ENCODE data around the gene PTRH1.

Gene PTRH1

DNA sequence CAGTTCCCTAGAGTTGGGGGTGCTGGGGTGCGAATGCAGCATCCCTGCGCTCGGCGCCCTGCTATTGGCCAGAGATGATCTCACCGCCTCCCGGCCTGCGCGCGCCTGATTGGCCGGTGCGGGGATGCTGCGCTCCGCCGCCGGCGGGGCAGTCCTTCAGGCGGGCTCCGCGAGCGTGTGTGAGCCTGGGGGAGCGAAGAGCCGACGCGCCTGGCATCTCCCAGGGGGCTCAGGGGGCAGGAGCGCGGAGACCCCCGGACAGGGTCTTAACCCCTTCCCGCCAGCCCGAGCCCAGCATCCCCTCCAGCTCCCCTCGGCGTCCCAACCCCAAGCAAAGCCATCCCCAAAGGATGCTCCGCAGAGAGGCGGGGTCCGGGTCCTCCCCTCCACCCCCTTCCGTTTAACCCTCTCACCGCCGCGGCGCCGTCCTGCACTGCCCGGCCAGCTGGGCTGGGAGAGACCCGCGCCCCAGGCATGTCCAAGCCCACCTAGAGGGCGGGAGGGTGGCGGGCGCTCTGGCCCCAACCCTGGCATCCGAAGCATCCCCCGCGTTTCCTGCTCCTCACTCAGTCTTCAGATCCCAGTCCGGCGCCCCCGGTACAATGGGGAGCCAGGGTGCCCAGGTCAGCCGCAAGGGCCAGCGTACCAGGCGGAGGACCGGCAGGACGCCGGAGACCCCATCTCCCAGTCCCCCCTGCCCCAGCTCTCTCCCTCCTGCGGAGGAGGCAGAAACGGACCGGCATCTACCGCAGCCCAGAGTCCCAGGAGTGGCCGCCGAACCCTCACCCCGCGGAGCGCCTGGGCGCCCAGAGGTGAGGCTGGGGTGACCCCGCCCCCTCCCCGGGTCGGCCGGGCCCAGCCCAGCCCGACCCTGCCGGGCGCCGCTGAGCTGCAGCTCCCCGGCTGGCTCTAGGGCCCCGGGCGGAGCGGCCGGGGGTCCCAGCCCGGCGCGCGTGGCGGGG is 38.9 kb upstream of the PTRH1 start:
- no peaks in the 10 kb centered on the region for H3K4me1 ChIP-seq (ENCODE audit: control insufficient read depth in 1 of 2, insufficient read depth in 2 of 2, low read length in 2 of 2)
- H3K36me3 ChIP-seq (ENCODE audit: control insufficient read depth in 1 of 2, insufficient read depth in 2 of 2, low read length in 2 of 2): peaks cover 0 to 9% of the 10 kb centered on the region in 2 donors
- no peaks in the 10 kb centered on the region for H3K9me3 ChIP-seq (ENCODE audit: control insufficient read depth in 1 of 2, low read length in 2 of 2)
- H3K27me3 ChIP-seq (ENCODE audit: control insufficient read depth in 1 of 2, insufficient read depth in 2 of 2, low read length in 2 of 2): peaks cover 0 to 7% of the 10 kb centered on the region in 2 donors
- H3K9ac ChIP-seq (ENCODE audit: low read depth in 1 of 2, low read length in 2 of 2): no peak overlapping the region
- H3K4me3 ChIP-seq (ENCODE audit: low read depth in 1 of 2, low read length in 2 of 2): no peak overlapping the region
- H3K27ac ChIP-seq (ENCODE audit: low read depth, low read length): no peak overlapping the region

- Histone ChIP-seq H3K4me1 (ENCODE audit: control insufficient read depth in 1 of 2, insufficient read depth in 2 of 2, low read length in 2 of 2) (no peaks in the 10 kb centered on the region), H3K36me3 (ENCODE audit: control insufficient read depth in 1 of 2, insufficient read depth in 2 of 2, low read length in 2 of 2) (peaks cover 0 to 17% of the 10 kb centered on the region in 2 donors), H3K27ac (ENCODE audit: low read depth, low read length) (no peak overlapping the region), H3K9me3 (ENCODE audit: control insufficient read depth in 1 of 2, low read length in 2 of 2) (no peaks in the 10 kb centered on the region), H3K9ac (ENCODE audit: low read depth in 1 of 2, low read length in 2 of 2) (no peak overlapping the region), H3K27me3 (ENCODE audit: control insufficient read depth in 1 of 2, insufficient read depth in 2 of 2, low read length in 2 of 2) (peaks cover 0 to 7% of the 10 kb centered on the region in 2 donors), H3K4me3 (ENCODE audit: low read depth in 1 of 2, low read length in 2 of 2) (no peak overlapping the region)
Observed at GRCh38 chr9:127753622-127754021, 38.2 kb upstream of the PTRH1 start.

DNA sequence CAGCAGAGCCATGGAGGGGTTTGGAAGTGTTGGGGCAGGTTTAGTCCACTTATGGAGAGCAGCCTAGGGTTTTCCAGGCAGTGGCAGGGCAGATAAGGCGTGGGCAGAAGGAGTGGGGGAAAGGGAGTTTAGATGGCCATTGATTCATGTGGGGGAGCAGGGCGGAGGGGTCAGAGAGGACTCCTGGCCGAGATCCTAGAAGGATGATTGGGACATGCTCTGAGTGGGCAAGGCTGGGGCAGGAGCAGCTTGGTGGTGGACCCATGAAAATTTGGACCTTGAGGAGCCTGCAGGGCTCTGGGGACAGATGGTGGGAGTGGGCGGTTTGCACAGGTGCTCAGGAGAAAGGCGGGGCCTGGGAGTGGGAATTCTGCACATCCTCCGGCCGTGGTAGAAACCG is 37.7 kb upstream of the PTRH1 start:
- peaks cover under 1 to 20% of the 10 kb centered on the region in 2 donors for H3K36me3 ChIP-seq (ENCODE audit: control insufficient read depth in 1 of 2, insufficient read depth in 2 of 2, low read length in 2 of 2)
- no peak overlapping the region for H3K27ac ChIP-seq (ENCODE audit: low read depth, low read length)
- no peak overlapping the region for H3K9ac ChIP-seq (ENCODE audit: low read depth in 1 of 2, low read length in 2 of 2)
- no peak overlapping the region for H3K4me3 ChIP-seq (ENCODE audit: low read depth in 1 of 2, low read length in 2 of 2)
- no peaks in the 10 kb centered on the region for H3K9me3 ChIP-seq (ENCODE audit: control insufficient read depth in 1 of 2, low read length in 2 of 2)
- peaks cover 0 to 7% of the 10 kb centered on the region in 2 donors for H3K27me3 ChIP-seq (ENCODE audit: control insufficient read depth in 1 of 2, insufficient read depth in 2 of 2, low read length in 2 of 2)
- H3K4me1 ChIP-seq (ENCODE audit: control insufficient read depth in 1 of 2, insufficient read depth in 2 of 2, low read length in 2 of 2): no peaks in the 10 kb centered on the region

GRCh38 chr9:127751269-127752054 is 36.0 kb upstream of the PTRH1 start:
- Histone ChIP-seq H3K27ac (ENCODE audit: low read depth, low read length) (no peak overlapping the region), H3K27me3 (ENCODE audit: control insufficient read depth in 1 of 2, insufficient read depth in 2 of 2, low read length in 2 of 2) (peaks cover 0 to 7% of the 10 kb centered on the region in 2 donors), H3K9ac (ENCODE audit: low read depth in 1 of 2, low read length in 2 of 2) (no peak overlapping the region), H3K9me3 (ENCODE audit: control insufficient read depth in 1 of 2, low read length in 2 of 2) (no peaks in the 10 kb centered on the region), H3K36me3 (ENCODE audit: control insufficient read depth in 1 of 2, insufficient read depth in 2 of 2, low read length in 2 of 2) (peaks cover 4 to 24% of the 10 kb centered on the region in 2 donors), H3K4me3 (ENCODE audit: low read depth in 1 of 2, low read length in 2 of 2) (no peak overlapping the region), H3K4me1 (ENCODE audit: control insufficient read depth in 1 of 2, insufficient read depth in 2 of 2, low read length in 2 of 2) (no peaks in the 10 kb centered on the region)

DNA sequence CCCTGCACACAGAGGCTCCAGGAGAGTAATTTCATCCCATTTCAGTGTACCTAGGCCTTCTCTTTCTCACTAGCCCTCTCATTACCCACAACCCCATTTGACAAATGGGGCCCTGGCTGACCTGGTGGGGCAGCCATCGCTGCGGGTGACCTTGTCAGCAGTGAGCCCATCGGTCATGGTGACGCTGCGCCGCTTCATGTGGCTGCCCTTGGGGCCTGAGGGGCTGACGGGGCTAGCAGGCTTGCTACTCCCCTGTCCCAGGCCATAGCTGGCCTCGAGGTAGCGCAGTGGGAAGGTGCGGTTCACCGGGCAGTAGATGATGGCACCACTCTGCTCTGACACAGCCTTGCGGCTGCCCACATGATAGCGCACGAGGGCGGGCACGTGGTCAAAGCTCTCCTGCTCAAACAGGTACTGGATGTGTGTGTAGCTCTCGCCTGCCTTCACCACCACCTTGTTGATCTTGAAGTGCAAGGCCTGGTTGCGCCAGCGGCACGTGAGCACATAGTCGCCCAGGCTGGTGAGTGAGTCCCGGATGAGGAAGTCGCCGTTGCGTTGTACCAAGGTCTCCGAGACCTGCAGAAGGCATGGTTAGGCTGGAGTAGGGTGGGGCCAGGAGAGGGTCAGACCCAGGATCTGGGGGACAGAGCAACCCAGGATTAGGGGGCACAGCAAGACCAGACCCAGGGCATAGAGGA is 33.8 kb upstream of the PTRH1 start:
- H3K4me3 ChIP-seq (ENCODE audit: low read depth in 1 of 2, low read length in 2 of 2): no peak overlapping the region
- peaks cover 4 to 27% of the 10 kb centered on the region in 2 donors for H3K36me3 ChIP-seq (ENCODE audit: control insufficient read depth in 1 of 2, insufficient read depth in 2 of 2, low read length in 2 of 2)
- H3K4me1 ChIP-seq (ENCODE audit: control insufficient read depth in 1 of 2, insufficient read depth in 2 of 2, low read length in 2 of 2): no peaks in the 10 kb centered on the region
- H3K9ac ChIP-seq (ENCODE audit: low read depth in 1 of 2, low read length in 2 of 2): no peak overlapping the region
- H3K27ac ChIP-seq (ENCODE audit: low read depth, low read length): no peak overlapping the region
- peaks cover 0 to 3% of the 10 kb centered on the region in 2 donors for H3K27me3 ChIP-seq (ENCODE audit: control insufficient read depth in 1 of 2, insufficient read depth in 2 of 2, low read length in 2 of 2)
- no peaks in the 10 kb centered on the region for H3K9me3 ChIP-seq (ENCODE audit: control insufficient read depth in 1 of 2, low read length in 2 of 2)

GRCh38 chr9:127746959-127747569 is 31.6 kb upstream of the PTRH1 start:
- H3K27me3 ChIP-seq (ENCODE audit: control insufficient read depth in 1 of 2, insufficient read depth in 2 of 2, low read length in 2 of 2): peaks cover 7 to 8% of the 10 kb centered on the region in 2 donors
- no peak overlapping the region for H3K27ac ChIP-seq (ENCODE audit: low read depth, low read length)
- no peaks in the 10 kb centered on the region for H3K4me1 ChIP-seq (ENCODE audit: control insufficient read depth in 1 of 2, insufficient read depth in 2 of 2, low read length in 2 of 2)
- no peak overlapping the region for H3K9ac ChIP-seq (ENCODE audit: low read depth in 1 of 2, low read length in 2 of 2)
- no peaks in the 10 kb centered on the region for H3K9me3 ChIP-seq (ENCODE audit: control insufficient read depth in 1 of 2, low read length in 2 of 2)
- H3K4me3 ChIP-seq (ENCODE audit: low read depth in 1 of 2, low read length in 2 of 2): no peak overlapping the region
- H3K36me3 ChIP-seq (ENCODE audit: control insufficient read depth in 1 of 2, insufficient read depth in 2 of 2, low read length in 2 of 2): peaks cover 4 to 27% of the 10 kb centered on the region in 2 donors

DNA sequence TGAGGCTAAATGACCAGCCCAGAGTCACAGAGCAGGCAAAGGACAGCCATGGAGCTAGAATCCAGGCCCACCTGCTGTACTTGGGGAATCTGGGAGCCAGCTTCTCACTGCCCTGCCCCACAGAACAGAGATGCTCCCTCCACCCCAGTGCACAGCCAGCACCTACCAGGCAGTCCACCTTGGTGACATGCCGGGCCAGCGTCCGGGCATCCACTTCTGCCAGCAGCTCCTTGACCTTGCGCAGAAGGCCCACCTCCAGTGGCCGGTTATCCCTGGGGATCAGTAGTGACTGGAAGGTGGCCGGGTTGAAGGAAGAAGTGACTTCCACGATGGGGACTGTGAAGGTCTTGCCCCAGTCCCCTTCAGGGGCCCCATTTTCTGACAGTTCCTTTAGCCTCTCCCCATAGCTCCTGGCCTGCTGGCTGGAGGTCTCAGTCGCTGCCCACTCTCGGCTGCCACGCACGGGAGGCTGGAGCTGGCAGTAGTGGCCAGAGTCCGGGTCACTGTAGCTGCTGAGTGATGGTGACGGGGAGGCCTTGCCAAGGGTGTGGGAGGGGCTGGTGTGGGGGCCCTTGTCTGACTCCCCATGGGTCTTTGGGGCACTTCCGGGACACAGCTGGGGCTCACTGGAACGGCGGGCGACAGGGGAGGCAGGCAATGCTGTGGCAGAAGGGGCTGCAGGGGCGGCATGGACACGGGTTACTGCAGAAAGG is 29.1 kb upstream of the PTRH1 start:
- H3K27me3 ChIP-seq (ENCODE audit: control insufficient read depth in 1 of 2, insufficient read depth in 2 of 2, low read length in 2 of 2): peaks cover 4 to 7% of the 10 kb centered on the region in 2 donors
- no peak overlapping the region for H3K9ac ChIP-seq (ENCODE audit: low read depth in 1 of 2, low read length in 2 of 2)
- H3K27ac ChIP-seq (ENCODE audit: low read depth, low read length): no peak overlapping the region
- H3K4me3 ChIP-seq (ENCODE audit: low read depth in 1 of 2, low read length in 2 of 2): no peak overlapping the region
- no peaks in the 10 kb centered on the region for H3K9me3 ChIP-seq (ENCODE audit: control insufficient read depth in 1 of 2, low read length in 2 of 2)
- H3K4me1 ChIP-seq (ENCODE audit: control insufficient read depth in 1 of 2, insufficient read depth in 2 of 2, low read length in 2 of 2): peaks cover 5 to 7% of the 10 kb centered on the region in 2 donors
- peaks cover 4 to 26% of the 10 kb centered on the region in 2 donors for H3K36me3 ChIP-seq (ENCODE audit: control insufficient read depth in 1 of 2, insufficient read depth in 2 of 2, low read length in 2 of 2)

DNA sequence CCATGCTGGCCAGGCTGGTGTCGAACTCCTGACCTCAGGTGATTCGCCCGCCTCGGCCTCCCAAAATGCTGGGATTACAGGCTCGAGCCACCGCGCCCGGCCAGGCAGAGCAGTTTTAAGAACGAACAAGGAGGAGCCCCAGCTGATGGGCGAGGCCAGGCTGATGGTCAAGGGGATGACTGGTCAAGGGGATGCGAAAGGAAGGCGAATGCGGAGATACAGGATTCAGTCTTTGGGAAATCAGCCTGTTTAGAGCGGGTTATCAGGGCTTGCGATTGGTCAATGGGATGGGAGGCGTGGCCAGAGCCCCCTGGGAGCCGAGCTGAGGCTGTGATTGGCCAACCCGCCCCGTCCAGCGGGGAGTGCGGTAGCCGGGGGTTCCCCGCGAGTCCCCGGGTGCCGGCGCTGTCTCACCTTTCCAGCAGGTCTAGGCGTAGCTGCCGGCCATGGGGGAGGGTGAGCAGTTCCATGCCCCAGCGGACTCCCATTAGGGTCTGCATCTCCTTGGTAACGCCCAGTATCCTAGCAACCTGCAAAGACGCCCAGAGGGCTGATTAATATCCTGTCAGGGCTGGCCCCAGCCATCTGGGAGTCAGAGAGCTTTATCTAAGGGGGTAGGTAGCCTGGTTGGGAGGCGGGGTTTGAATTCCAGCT is 27.1 kb upstream of the PTRH1 start:
- Histone ChIP-seq H3K4me3 (ENCODE audit: low read depth in 1 of 2, low read length in 2 of 2) (no peak overlapping the region), H3K4me1 (ENCODE audit: control insufficient read depth in 1 of 2, insufficient read depth in 2 of 2, low read length in 2 of 2) (peaks cover 5 to 7% of the 10 kb centered on the region in 2 donors), H3K36me3 (ENCODE audit: control insufficient read depth in 1 of 2, insufficient read depth in 2 of 2, low read length in 2 of 2) (peaks cover 0 to 15% of the 10 kb centered on the region in 2 donors), H3K9me3 (ENCODE audit: control insufficient read depth in 1 of 2, low read length in 2 of 2) (no peaks in the 10 kb centered on the region), H3K27me3 (ENCODE audit: control insufficient read depth in 1 of 2, insufficient read depth in 2 of 2, low read length in 2 of 2) (peaks cover 4 to 7% of the 10 kb centered on the region in 2 donors), H3K9ac (ENCODE audit: low read depth in 1 of 2, low read length in 2 of 2) (no peak overlapping the region), H3K27ac (ENCODE audit: low read depth, low read length) (no peak overlapping the region)

Data from duodenal mucosa (tissue), 2 donors.